Cardiac fibroblast (primary cell): ENCODE results near the gene LYPD6B.

Experiments used
- DNase-seq, 2 donors: peaks; one replicate each; pipeline versions ENCODE4 v3.0.0 to v3.0.0-alpha.2; 2010; ENCODE audit warnings: low read depth in 2 of 2
- H3K4me3 ChIP-seq, 2 donors: replicated peaks in 1 of 2; 1 replicate in 1 of 2; 2 replicates in 1 of 2; pipeline ENCODE4 v1.5.1; 2011; ENCODE audit warnings: low read depth in 2 of 2, low read length in 2 of 2, mild to moderate bottlenecking in 2 of 2, moderate library complexity in 1 of 2
- TF ChIP-seq, protein P1 (sequence below): IDR thresholded peaks from one replicate; pipeline ENCODE4 v1.5.1; 2011; ENCODE audit warnings: low read depth, mild to moderate bottlenecking, low read length, inconsistent platforms

The LYPD6B gene

DNA sequence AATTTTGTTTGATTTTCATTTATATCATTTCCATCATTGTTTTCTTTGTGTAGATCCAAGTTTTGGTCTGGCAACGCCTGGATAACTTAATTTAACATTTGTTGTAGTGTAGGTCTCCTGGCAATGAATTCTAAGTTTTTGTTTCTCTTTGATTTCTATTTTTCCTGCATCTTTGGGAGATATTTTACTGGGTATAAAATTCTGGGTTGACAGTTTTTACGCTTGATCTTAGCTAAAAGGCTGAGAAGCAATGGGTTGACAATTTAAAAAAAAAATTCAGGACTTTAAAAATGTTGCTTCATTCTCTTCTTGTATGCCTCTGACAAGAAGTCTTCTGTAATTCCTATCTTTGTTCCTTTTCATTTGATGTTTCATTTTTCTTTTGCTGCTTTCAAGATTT is 8.6 kb downstream of the LYPD6B start:
- TF ChIP-seq, protein P1, sequence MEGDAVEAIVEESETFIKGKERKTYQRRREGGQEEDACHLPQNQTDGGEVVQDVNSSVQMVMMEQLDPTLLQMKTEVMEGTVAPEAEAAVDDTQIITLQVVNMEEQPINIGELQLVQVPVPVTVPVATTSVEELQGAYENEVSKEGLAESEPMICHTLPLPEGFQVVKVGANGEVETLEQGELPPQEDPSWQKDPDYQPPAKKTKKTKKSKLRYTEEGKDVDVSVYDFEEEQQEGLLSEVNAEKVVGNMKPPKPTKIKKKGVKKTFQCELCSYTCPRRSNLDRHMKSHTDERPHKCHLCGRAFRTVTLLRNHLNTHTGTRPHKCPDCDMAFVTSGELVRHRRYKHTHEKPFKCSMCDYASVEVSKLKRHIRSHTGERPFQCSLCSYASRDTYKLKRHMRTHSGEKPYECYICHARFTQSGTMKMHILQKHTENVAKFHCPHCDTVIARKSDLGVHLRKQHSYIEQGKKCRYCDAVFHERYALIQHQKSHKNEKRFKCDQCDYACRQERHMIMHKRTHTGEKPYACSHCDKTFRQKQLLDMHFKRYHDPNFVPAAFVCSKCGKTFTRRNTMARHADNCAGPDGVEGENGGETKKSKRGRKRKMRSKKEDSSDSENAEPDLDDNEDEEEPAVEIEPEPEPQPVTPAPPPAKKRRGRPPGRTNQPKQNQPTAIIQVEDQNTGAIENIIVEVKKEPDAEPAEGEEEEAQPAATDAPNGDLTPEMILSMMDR: no peak
- DNase-seq: no peak
- H3K4me3 ChIP-seq: no peak overlapping the region

DNA sequence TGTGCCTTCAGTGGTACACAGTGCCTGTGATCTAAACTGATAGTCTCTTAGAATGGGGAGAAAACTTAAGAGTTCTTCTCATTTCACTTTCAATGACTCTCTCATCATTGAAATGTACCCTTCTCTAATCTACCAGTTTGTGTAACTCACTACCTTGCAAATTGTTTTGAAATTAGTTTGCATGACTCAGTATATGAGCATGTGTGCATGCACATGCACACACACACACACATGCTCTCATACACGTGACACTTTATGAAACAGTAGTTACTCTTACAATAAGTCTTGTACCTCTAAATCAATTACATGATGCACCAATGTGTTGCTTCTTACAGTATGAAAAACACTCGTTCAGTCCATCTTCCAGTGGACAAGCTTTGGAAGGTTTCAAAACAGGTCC is 10.6 kb downstream of the LYPD6B start:
- H3K4me3 ChIP-seq: no peak overlapping the region
- TF ChIP-seq, protein P1: no peak
- DNase-seq: no peak

- H3K4me3 ChIP-seq: no peak overlapping the region
- TF ChIP-seq, protein P1: no peak
- peak; percentile 5 to 56 for DNase-seq
These were observed 11.7 kb downstream of the LYPD6B start for GRCh38 chr2:149050188-149050587.

DNA sequence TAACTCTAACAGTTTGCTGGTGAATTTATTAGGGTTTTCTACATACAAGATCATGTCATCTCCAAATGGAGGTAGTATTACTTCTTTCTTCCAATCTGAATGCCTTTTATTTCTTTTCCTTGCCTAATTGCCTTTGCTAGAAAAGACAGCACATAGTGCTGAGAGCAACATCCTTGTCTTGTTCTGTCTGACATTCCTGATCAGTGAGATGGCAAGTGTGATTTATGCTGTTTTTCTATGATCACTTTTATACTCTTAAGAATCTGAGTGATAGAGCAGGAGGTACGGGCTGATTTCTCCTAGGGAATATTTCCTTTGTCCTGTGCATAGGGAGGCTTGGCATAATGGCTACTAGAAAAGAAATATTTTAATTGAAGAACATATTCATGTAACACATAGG is 17.3 kb downstream of the LYPD6B start:
- TF ChIP-seq, protein P1: no peak
- no peak overlapping the region for H3K4me3 ChIP-seq
- no peak for DNase-seq

DNA sequence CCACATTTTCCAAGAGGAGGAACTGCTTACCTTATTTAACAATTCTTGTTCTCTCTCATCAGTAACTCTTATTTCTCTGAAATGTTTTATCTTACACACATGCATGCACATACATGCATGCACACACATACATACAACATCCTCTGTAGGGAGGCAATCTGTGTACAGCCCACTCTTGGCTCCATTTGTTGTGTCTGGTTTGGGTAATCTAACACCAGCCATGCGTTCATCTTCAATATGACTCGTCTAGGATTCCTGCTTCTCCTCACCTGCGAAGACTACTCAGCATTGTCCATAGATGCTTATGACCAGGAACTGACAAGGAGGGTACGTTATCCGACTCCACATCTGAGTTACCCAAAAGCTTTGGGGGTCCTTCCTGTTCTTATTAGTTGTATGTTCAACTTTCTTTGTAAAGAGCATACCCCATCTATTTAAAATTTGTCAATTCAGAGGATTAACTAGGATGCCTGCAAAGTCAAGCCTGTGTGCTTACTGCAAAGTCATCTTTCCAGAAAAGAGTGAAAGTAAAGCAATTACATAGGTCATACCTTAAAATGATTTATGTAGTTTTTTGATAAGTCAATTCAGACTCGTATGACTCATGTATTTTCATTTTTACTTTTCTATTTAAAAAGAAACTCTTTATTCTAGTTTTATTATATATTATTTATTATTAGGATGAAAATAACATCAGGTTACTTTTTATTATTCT is 18.2 kb downstream of the LYPD6B start:
- no peak overlapping the region for H3K4me3 ChIP-seq
- TF ChIP-seq, protein P1: no peak
- no peak for DNase-seq

- no peak for DNase-seq
- TF ChIP-seq, protein P1: no peak
These were observed 18.9 kb downstream of the LYPD6B start for GRCh38 chr2:149057401-149057800.

GRCh38 chr2:149058936-149059335 is 20.4 kb downstream of the LYPD6B start:
- H3K4me3 ChIP-seq: no peak overlapping the region
- no peak for DNase-seq
- TF ChIP-seq, protein P1: no peak

More at GRCh38 chr2:149057401-149057800, 18.9 kb downstream of the LYPD6B start:
- no peak overlapping the region for H3K4me3 ChIP-seq
